Lower lobe of right lung (tissue), 2 donors: ENCODE data around the gene COPS8. TPM values are rescaled to one million over a fixed set of nuclear protein-coding genes. Genes with fewer than 3 reads are reported as not detected.

ENCODE experiments used
- ATAC-seq, 2 donors: fragments of 200-7000 bp; cut with Tn5 transposase; one replicate each; pipeline ENCODE4 v1.9.1; 2020 to 2022; ENCODE audit warnings: mild to moderate bottlenecking in 2 of 2, moderate library complexity in 2 of 2
- DNase-seq: peaks from one replicate; pipeline ENCODE4 v3.0.0-alpha.2; 2020
- H3K27ac ChIP-seq: fragments of 200-600 bp; one replicate; pipeline ENCODE4 v1.8.0; 2022
- H3K27me3 ChIP-seq: fragments of 200-600 bp; one replicate; pipeline ENCODE4 v1.8.0; 2022; ENCODE audit warnings: low read depth
- H3K36me3 ChIP-seq: fragments of 200-600 bp; one replicate; pipeline ENCODE4 v1.8.0; 2022; ENCODE audit warnings: mild to moderate bottlenecking
- H3K4me1 ChIP-seq: fragments of 200-600 bp; one replicate; pipeline ENCODE4 v1.8.0; 2022
- H3K4me3 ChIP-seq: fragments of 200-600 bp; one replicate; pipeline ENCODE4 v1.8.0; 2022; ENCODE audit warnings: mild to moderate bottlenecking
- H3K9me3 ChIP-seq: fragments of 200-600 bp; one replicate; pipeline ENCODE4 v1.8.0; 2022
- intact Hi-C: fragments of 100-400 bp; cut with DNase I; formaldehyde crosslinking; loops from one replicate; pipeline ENCODE4 v1.11.0; 2022
- total RNA-seq: library from RNA; stranded (reverse); fragmentation: NEBNext Ultra II Directional; extraction: Animal tissue kit (Norgen Biotek cat#: 25700); gene quantifications from one replicate; pipeline ENCODE4 v1.2.1, GENCODE V29; 2021
- TF ChIP-seq, protein P1 (sequence below): fragments of 200-600 bp; IDR thresholded peaks from one replicate; pipeline ENCODE4 v1.8.0; 2022; ENCODE audit warnings: antibody characterized with exemption, mild to moderate bottlenecking
- donor health status: DM: no; HTN: yes; CAD: no; lungs with severe emphysema.

Gene COPS8
- total RNA-seq, 1 donor from 2014 or later = 31.8 TPM

DNA sequence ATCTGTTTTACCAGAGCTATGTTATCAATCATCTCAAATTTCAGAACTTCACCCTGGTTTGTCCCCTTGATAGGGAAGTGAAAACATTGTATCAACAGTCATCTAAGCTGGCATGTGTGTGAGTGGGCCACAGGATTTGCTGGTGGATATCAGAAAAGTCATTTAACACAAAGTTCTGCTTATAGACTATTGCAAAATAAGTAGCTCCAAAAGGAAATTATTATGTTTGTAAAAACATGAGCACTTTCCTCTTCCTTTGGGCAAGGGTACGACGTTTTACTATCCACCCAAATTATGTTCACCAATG is 20.7 kb upstream of the COPS8 start:
- no peak for ATAC-seq
- Histone ChIP-seq H3K27me3 (no peaks in the 10 kb centered on the region), H3K4me3 (no peak overlapping the region), H3K36me3 (no peaks in the 10 kb centered on the region), H3K9me3 (no peaks in the 10 kb centered on the region), H3K4me1 (peaks cover 6% of the 10 kb centered on the region), H3K27ac (no peak overlapping the region)
- intact Hi-C loops = no loop called here
- DNase-seq = no peak
- TF ChIP-seq, protein P1, sequence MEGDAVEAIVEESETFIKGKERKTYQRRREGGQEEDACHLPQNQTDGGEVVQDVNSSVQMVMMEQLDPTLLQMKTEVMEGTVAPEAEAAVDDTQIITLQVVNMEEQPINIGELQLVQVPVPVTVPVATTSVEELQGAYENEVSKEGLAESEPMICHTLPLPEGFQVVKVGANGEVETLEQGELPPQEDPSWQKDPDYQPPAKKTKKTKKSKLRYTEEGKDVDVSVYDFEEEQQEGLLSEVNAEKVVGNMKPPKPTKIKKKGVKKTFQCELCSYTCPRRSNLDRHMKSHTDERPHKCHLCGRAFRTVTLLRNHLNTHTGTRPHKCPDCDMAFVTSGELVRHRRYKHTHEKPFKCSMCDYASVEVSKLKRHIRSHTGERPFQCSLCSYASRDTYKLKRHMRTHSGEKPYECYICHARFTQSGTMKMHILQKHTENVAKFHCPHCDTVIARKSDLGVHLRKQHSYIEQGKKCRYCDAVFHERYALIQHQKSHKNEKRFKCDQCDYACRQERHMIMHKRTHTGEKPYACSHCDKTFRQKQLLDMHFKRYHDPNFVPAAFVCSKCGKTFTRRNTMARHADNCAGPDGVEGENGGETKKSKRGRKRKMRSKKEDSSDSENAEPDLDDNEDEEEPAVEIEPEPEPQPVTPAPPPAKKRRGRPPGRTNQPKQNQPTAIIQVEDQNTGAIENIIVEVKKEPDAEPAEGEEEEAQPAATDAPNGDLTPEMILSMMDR = no peak

GRCh38 chr2:237066396-237066795 is 19.3 kb upstream of the COPS8 start:
- Histone ChIP-seq H3K36me3 (no peaks in the 10 kb centered on the region), H3K9me3 (no peaks in the 10 kb centered on the region), H3K27me3 (no peaks in the 10 kb centered on the region), H3K4me1 (no peaks in the 10 kb centered on the region), H3K4me3 (no peak overlapping the region), H3K27ac (no peak overlapping the region)
- DNase-seq = no peak
- intact Hi-C loops = no loop called here
- ATAC-seq = no peak
- TF ChIP-seq, protein P1 = no peak

DNA sequence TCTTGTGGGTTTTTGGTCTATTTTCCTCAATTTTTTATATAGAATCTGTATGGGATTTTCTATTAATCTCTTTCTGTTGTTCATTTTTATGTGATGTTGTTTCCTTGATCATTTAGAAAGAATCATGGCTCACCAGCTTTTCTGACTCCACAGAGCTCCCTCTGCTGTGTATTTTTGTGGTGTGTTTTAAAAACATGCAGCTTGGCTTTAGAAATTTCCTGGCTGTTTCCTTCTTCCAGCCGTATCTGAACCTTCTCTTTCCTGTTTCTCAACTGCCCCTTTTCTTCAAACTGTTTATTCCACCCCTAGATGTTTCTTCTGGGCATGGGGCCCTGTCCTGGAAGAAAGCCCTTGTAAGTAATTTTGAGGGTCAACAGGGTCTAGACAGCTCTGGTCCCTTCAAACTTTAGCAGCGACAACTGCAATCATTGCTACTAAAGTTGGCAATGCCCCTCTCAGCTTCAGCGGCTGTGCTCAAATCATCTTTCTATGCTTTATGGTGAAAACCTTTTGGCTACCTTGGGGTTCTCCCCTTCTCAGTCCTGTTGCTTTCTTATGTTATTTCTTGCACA is 17.6 kb upstream of the COPS8 start:
- Histone ChIP-seq H3K4me3 (no peak overlapping the region), H3K27me3 (no peaks in the 10 kb centered on the region), H3K4me1 (peaks cover 8% of the 10 kb centered on the region), H3K9me3 (no peaks in the 10 kb centered on the region), H3K36me3 (no peaks in the 10 kb centered on the region), H3K27ac (no peak overlapping the region)
- intact Hi-C loops = no loop called here
- TF ChIP-seq, protein P1 = no peak
- DNase-seq (no peak), ATAC-seq (no peak)

- intact Hi-C loops = no loop called here
- DNase-seq (peak; percentile 81), ATAC-seq (peak; percentile 75 to 81)
These were observed 13.4 kb upstream of the COPS8 start for GRCh38 chr2:237072067-237072931.

GRCh38 chr2:237073552-237073951 is 12.1 kb upstream of the COPS8 start:
- peaks cover 33% of the 10 kb centered on the region for H3K4me1 ChIP-seq
- peak overlapping the region; percentile 50 for H3K27ac ChIP-seq
- no peaks in the 10 kb centered on the region for H3K27me3 ChIP-seq
- intact Hi-C loops = no loop called here
- no peaks in the 10 kb centered on the region for H3K9me3 ChIP-seq
- H3K36me3 ChIP-seq = no peaks in the 10 kb centered on the region
- TF ChIP-seq, protein P1 = no peak
- no peak overlapping the region for H3K4me3 ChIP-seq
- DNase-seq = no peak
- ATAC-seq = peak; percentile 68 to 70

More at GRCh38 chr2:237072067-237072931, 13.4 kb upstream of the COPS8 start:
- Histone ChIP-seq H3K36me3 (no peaks in the 10 kb centered on the region), H3K27me3 (no peaks in the 10 kb centered on the region), H3K4me1 (peaks cover 33% of the 10 kb centered on the region), H3K9me3 (no peaks in the 10 kb centered on the region), H3K4me3 (no peak overlapping the region), H3K27ac (no peak overlapping the region)
- TF ChIP-seq, protein P1 = peak; percentile 98
